Left ventricle myocardium inferior (tissue), 1 donor: ENCODE measurements around the gene NBL1. TPM values are rescaled to one million over a fixed set of nuclear protein-coding genes. Genes with fewer than 3 reads are reported as not detected.

Source experiments
- DNase-seq: peaks from one replicate; pipeline ENCODE4 v3.0.0-alpha.2; 2020
- H3K27ac ChIP-seq: fragments of 200-600 bp; replicated peaks from 2 replicates; pipeline ENCODE4 v1.8.0; 2021
- H3K27me3 ChIP-seq: fragments of 200-600 bp; 2 replicates; pipeline ENCODE4 v1.8.0; 2021; ENCODE audit warnings: low read depth
- H3K36me3 ChIP-seq: fragments of 200-600 bp; 2 replicates; pipeline ENCODE4 v1.8.0; 2021
- H3K4me1 ChIP-seq: fragments of 200-600 bp; 2 replicates; pipeline ENCODE4 v1.8.0; 2021
- H3K4me3 ChIP-seq: fragments of 200-600 bp; 2 replicates; pipeline ENCODE4 v1.8.0; 2021; ENCODE audit warnings: mild to moderate bottlenecking, moderate library complexity
- H3K9me3 ChIP-seq: fragments of 200-600 bp; replicated peaks from 2 replicates; pipeline ENCODE4 v1.8.0; 2021
- CTCF ChIP-seq: fragments of 200-600 bp; IDR thresholded peaks from 2 replicates; pipeline ENCODE4 v1.8.0; 2021; ENCODE audit warnings: antibody characterized with exemption, mild to moderate bottlenecking, borderline replicate concordance
- intact Hi-C: fragments of 100-400 bp; cut with micrococcal nuclease; formaldehyde crosslinking; loops from one replicate; pipeline ENCODE4 v1.11.0; 2022
- total RNA-seq: library from RNA; stranded (reverse); fragmentation: NEBNext Ultra II Directional; extraction: Animal tissue kit (Norgen Biotek cat#: 25700); gene quantifications from one replicate; pipeline ENCODE4 v1.2.1, GENCODE V29; 2021
- donor health status: DM: no; HTN: yes; CAD: no; lungs with severe emphysema.

NBL1 gene
- total RNA-seq, 1 donor from 2014 or later: 30.0 TPM

DNA sequence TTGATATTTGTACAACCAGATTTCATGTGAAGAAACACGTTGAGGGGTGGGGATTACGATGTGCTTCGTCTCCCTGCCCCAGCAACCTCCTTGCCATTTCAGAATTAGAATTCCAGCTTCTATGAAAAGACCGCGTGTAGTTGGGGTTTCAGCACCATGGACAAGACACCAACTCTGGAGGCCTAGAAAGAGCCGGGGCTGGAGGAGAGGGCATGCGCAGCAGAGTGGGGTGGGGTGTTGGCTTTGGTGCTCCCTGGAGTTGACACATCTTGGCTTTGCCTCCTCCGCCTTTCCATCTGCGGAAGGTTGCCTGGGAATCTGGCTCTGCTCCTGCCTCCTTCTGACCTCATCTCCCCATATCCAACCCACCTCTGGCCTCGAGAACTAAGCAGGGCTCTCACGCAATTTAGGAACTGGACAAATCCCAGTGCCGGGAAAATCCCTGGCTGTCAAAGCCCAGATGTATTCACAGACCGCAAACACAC, 32.4 kb downstream of the NBL1 start:
- no peaks in the 10 kb centered on the region for H3K9me3 ChIP-seq
- intact Hi-C loops: no loop called here
- H3K4me3 ChIP-seq: no peak overlapping the region
- peaks cover 50% of the 10 kb centered on the region for H3K27me3 ChIP-seq
- no peaks in the 10 kb centered on the region for H3K36me3 ChIP-seq
- H3K4me1 ChIP-seq: no peaks in the 10 kb centered on the region
- TF ChIP-seq CTCF: no peak
- peak; percentile 69 for DNase-seq
- no peak overlapping the region for H3K27ac ChIP-seq

- TF ChIP-seq CTCF: no peak
- Histone ChIP-seq H3K27ac (no peak overlapping the region), H3K4me1 (no peaks in the 10 kb centered on the region), H3K36me3 (peaks cover 5% of the 10 kb centered on the region), H3K4me3 (no peak overlapping the region), H3K27me3 (peaks cover 29% of the 10 kb centered on the region), H3K9me3 (no peaks in the 10 kb centered on the region)
- DNase-seq: no peak
- intact Hi-C loops: no loop called here
These were observed 34.4 kb downstream of the NBL1 start for GRCh38 chr1:19678493-19678892.

DNA sequence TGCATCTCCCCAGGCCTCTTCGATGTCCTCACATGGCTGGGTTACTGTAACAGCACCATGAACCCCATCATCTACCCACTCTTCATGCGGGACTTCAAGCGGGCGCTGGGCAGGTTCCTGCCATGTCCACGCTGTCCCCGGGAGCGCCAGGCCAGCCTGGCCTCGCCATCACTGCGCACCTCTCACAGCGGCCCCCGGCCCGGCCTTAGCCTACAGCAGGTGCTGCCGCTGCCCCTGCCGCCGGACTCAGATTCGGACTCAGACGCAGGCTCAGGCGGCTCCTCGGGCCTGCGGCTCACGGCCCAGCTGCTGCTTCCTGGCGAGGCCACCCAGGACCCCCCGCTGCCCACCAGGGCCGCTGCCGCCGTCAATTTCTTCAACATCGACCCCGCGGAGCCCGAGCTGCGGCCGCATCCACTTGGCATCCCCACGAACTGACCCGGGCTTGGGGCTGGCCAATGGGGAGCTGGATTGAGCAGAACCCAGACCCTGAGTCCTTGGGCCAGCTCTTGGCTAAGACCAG, 34.9 kb downstream of the NBL1 start:
- no peak for TF ChIP-seq CTCF
- H3K36me3 ChIP-seq: peaks cover 5% of the 10 kb centered on the region

DNA sequence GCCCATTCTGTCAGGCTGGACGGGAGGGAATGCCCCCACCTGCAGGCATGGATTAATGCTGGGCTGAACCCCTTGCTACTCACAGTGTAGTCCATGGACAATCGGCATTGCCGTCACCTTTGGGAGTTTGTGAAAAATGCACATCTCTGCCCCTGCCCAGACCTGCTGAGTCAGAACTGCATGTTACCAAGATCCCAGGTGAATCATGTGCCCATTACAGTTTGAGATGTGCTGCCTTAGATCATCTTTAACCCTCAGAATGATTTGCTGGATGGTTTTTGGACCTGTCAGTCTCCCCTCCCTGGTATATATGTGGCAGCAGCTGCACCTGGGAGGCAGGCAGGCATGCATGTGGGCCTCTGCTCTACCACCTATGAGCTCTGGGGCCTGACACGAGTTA, 35.6 kb downstream of the NBL1 start:
- Histone ChIP-seq H3K4me1 (no peaks in the 10 kb centered on the region), H3K27me3 (peaks cover 21% of the 10 kb centered on the region), H3K4me3 (no peak overlapping the region), H3K27ac (no peak overlapping the region), H3K36me3 (peaks cover 5% of the 10 kb centered on the region), H3K9me3 (no peaks in the 10 kb centered on the region)
- DNase-seq: no peak
- intact Hi-C loops: no loop called here
- TF ChIP-seq CTCF: no peak

More for the DNA sequence above, 34.9 kb downstream of the NBL1 start:
- Histone ChIP-seq H3K4me1 (no peaks in the 10 kb centered on the region), H3K9me3 (no peaks in the 10 kb centered on the region), H3K27me3 (peaks cover 24% of the 10 kb centered on the region), H3K4me3 (no peak overlapping the region), H3K27ac (no peak overlapping the region)
- intact Hi-C loops: no loop called here
- no peak for DNase-seq

DNA sequence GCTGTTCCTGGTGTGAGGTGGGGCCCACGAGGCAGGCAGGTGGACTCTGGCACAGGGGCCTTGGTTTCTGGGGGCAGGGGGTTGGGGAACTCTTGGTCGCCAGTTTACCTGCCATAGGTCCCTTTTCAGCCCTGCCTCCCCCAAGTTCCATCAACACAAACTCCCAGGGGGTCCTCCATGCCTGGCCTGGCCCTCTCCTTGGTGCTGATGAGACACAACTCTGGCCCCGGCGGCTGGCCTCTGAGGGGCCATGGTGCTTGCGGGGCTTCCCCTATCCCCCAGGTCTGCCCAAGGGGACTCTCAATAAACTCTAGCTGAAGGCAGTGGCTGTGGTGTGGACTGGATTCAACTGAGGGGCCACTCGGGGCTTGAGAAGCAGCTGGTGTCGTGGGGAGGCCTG, 36.5 kb downstream of the NBL1 start:
- Histone ChIP-seq H3K36me3 (peaks cover 5% of the 10 kb centered on the region), H3K27me3 (peaks cover 11% of the 10 kb centered on the region), H3K4me1 (no peaks in the 10 kb centered on the region), H3K27ac (no peak overlapping the region), H3K9me3 (no peaks in the 10 kb centered on the region), H3K4me3 (no peak overlapping the region)
- no peak for DNase-seq
- intact Hi-C loops: no loop called here
- no peak for TF ChIP-seq CTCF

- Histone ChIP-seq H3K4me3 (no peak overlapping the region), H3K27me3 (no peaks in the 10 kb centered on the region), H3K9me3 (peaks cover under 1% of the 10 kb centered on the region), H3K27ac (no peak overlapping the region), H3K36me3 (peaks cover 5% of the 10 kb centered on the region), H3K4me1 (no peaks in the 10 kb centered on the region)
- intact Hi-C loops: no loop called here
- TF ChIP-seq CTCF: no peak
- DNase-seq: no peak
These were observed 38.1 kb downstream of the NBL1 start for GRCh38 chr1:19682257-19682656.
